HG03039 (cell line): ENCODE measurements around the gene DIS3L.
"Not testable (repeated sequence)": the region's sequence is repeated elsewhere in the genome, so short reads cannot be mapped to it uniquely, and the experiment has no call there.

Source experiments
- ATAC-seq: cut with Tn5 transposase; IDR thresholded peaks from one replicate; pipeline ENCODE4 v1.9.1; 2021; ENCODE audit warnings: mild to moderate bottlenecking, moderate library complexity; ENCODE audit not compliant: unreplicated experiment

DIS3L gene

GRCh38 chr15:66276546-66276945, 16.8 kb upstream of the DIS3L start:
- ATAC-seq = no peak

- ATAC-seq = no peak
Measured at GRCh38 chr15:66278056-66278455, 15.3 kb upstream of the DIS3L start.

- ATAC-seq = no peak
Measured at GRCh38 chr15:66278671-66279070, 14.7 kb upstream of the DIS3L start.

- ATAC-seq = no peak
Measured at GRCh38 chr15:66284271-66284670, 9.1 kb upstream of the DIS3L start.

GRCh38 chr15:66285533-66286280, 7.7 kb upstream of the DIS3L start:
- ATAC-seq = no peak

- ATAC-seq = no peak
Measured at GRCh38 chr15:66287461-66288057, 5.8 kb upstream of the DIS3L start.

- no peak for ATAC-seq
Measured at GRCh38 chr15:66288093-66288492, 5.3 kb upstream of the DIS3L start.

GRCh38 chr15:66288551-66289185, 4.7 kb upstream of the DIS3L start:
- no peak for ATAC-seq

GRCh38 chr15:66290007-66290406, 3.4 kb upstream of the DIS3L start:
- ATAC-seq = no peak

GRCh38 chr15:66290518-66290917, 2.9 kb upstream of the DIS3L start:
- no peak for ATAC-seq

- no peak for ATAC-seq
Measured at GRCh38 chr15:66291816-66292570, 1.4 kb upstream of the DIS3L start.

GRCh38 chr15:66292571-66293418, 573 bp upstream of the DIS3L start:
- no peak for ATAC-seq

GRCh38 chr15:66294157-66294931, 976 bp downstream of the DIS3L start:
- ATAC-seq = peak; percentile 11

- no peak for ATAC-seq
Measured at GRCh38 chr15:66294932-66295235, 1.5 kb downstream of the DIS3L start.

- ATAC-seq = no peak
Measured at GRCh38 chr15:66296186-66296585, 2.8 kb downstream of the DIS3L start.

- ATAC-seq = no peak
Measured at GRCh38 chr15:66298803-66299251, 5.5 kb downstream of the DIS3L start.

- no peak for ATAC-seq
Measured at GRCh38 chr15:66302489-66303278, 9.3 kb downstream of the DIS3L start.

- ATAC-seq = not testable (repeated sequence)
Measured at GRCh38 chr15:66304425-66304824, 11.1 kb downstream of the DIS3L start.

GRCh38 chr15:66306381-66306780, 13.0 kb downstream of the DIS3L start:
- ATAC-seq = no peak
